WI38 (cell line): ENCODE results near the gene C12orf56.
"Not testable (repeated sequence)": the region's sequence is repeated elsewhere in the genome, so short reads cannot be mapped to it uniquely, and the experiment has no call there.

Experiments
- H3K4me3 ChIP-seq: 2 replicates; pipeline ENCODE4 v1.5.1; 2011; ENCODE audit warnings: low read depth, mild to moderate bottlenecking, control low read depth, low read length
- CTCF ChIP-seq: IDR thresholded peaks from 2 replicates; pipeline ENCODE4 v1.5.1; 2012; ENCODE audit warnings: low read depth, mild to moderate bottlenecking, control low read depth, low read length

Gene C12orf56

GRCh38 chr12:64323006-64323405, 67.6 kb downstream of the C12orf56 start:
- TF ChIP-seq CTCF = no peak

GRCh38 chr12:64320611-64321010, 69.9 kb downstream of the C12orf56 start:
- TF ChIP-seq CTCF = no peak
- no peak overlapping the region for H3K4me3 ChIP-seq

More at GRCh38 chr12:64323006-64323405, 67.6 kb downstream of the C12orf56 start:
- H3K4me3 ChIP-seq = no peak overlapping the region

DNA sequence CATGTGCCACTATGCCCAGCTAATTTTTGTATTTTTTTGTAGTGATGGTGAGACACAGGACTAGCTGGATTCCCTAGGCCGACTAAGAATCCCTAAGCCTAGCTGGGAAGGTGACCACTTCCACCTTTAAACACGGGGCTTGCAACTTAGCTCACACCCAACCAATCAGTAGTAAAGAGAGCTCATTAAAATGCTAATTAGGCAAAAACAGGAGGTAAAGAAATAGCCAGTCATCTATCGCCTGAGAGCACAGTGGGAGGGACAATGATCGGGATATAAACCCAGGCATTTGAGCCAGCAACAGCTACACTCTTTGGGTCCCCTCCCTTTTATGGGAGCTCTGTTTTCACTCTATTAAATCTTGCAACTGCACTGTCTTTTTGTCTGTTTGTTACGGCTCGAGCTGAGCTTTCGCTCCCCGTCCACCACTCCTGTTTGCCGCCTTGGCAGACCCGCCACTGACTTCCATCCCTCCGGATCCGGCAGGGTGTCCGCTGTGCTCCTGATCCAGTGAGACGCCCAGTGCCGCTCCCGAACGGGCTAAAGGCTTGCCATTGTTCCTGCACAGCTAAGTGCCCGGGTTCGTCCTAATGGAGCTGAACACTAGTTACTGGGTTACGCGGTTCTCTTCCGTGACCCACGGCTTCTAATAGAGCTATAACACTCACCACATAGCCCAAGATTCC, 70.9 kb downstream of the C12orf56 start:
- H3K4me3 ChIP-seq = not testable (repeated sequence)

GRCh38 chr12:64318605-64319004, 72.0 kb downstream of the C12orf56 start:
- H3K4me3 ChIP-seq = no peak overlapping the region
- no peak for TF ChIP-seq CTCF

DNA sequence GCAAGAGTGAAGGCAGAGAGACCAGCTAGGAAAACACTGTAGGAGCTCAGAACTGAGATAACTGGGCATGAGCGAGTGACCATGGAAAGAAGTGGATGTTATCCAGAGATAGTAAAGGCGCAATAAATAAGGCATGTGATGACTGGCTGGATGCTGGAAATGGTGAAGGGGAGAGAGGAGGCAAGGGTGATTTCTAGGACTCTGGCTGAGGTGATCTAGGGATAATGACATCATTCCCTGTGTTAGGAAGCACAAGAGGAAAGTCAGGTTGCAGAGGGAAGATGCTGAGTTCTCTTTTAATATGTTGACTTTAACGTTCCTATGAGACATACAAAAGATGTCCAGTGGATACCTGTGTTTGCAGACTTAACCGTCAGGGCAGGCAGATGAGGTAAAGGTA, 78.7 kb downstream of the C12orf56 start:
- TF ChIP-seq CTCF = no peak
- no peak overlapping the region for H3K4me3 ChIP-seq

GRCh38 chr12:64304571-64304970, 86.0 kb downstream of the C12orf56 start:
- no peak for TF ChIP-seq CTCF
- H3K4me3 ChIP-seq = no peak overlapping the region

DNA sequence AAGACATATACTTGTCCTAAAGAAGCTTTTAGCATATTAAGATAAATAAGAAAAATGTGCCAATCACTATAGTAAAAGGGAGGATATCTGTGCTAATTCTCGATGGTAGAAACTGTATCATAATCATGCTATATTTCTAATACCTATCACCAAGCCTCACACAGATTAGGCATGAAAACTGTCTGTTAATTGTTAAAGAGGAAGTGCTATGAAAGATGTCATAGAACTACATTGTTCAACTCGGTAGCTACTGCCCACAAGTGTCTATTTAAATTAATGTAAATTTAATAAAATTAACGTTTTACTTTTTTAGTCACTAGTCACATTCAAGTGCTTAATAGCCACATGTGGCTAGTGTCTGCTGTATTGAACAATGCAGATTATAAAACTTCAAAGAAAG, 90.9 kb downstream of the C12orf56 start:
- H3K4me3 ChIP-seq = no peak overlapping the region
- TF ChIP-seq CTCF = no peak

DNA sequence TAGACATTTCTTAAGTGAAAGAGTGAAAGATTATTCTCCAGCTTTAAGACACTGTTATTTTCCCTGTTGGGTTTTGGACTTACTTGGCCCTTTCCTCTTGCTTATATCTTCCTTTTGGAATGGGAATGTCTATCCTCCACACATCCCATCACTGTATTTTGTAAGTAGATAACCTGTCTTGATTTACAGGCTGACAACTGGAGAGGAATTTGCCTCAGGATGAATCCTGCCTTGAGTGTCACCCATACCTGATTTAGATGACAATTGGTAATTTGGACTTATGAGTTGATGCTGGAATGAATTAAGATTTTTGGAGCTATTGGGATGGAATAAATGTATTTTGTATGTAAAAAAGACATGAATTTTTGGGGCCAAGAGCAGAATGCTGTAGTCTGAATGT, 94.3 kb downstream of the C12orf56 start:
- no peak for TF ChIP-seq CTCF
- no peak overlapping the region for H3K4me3 ChIP-seq
